ENCODE measurements around the gene APOH.

DNA sequence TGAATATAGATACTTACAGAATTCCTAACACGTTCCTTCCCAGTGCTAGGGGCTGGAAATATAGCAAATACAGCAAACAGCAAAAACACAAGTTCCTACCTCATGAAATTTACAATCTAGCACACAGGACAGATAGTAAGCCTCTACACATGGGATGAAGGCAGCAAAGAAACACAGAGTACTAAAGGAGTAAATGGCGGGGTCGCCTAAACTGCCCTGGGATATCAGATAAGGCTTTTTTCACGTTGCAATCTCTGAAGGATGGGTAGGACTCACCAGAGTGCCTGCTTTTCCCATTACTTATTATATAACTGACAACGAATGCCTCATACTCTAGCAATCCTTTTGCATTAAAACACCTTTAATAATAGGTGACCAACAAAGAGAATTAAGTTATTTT is 57.1 kb downstream of the APOH start:
- TF ChIP-seq, protein P1, sequence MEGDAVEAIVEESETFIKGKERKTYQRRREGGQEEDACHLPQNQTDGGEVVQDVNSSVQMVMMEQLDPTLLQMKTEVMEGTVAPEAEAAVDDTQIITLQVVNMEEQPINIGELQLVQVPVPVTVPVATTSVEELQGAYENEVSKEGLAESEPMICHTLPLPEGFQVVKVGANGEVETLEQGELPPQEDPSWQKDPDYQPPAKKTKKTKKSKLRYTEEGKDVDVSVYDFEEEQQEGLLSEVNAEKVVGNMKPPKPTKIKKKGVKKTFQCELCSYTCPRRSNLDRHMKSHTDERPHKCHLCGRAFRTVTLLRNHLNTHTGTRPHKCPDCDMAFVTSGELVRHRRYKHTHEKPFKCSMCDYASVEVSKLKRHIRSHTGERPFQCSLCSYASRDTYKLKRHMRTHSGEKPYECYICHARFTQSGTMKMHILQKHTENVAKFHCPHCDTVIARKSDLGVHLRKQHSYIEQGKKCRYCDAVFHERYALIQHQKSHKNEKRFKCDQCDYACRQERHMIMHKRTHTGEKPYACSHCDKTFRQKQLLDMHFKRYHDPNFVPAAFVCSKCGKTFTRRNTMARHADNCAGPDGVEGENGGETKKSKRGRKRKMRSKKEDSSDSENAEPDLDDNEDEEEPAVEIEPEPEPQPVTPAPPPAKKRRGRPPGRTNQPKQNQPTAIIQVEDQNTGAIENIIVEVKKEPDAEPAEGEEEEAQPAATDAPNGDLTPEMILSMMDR (IDR thresholded peaks at IDR 0.05 in 8 of 11, conservative IDR thresholded peaks at IDR 0.05 in 3 of 11) = no peak
- TF ChIP-seq POLR2A (IDR thresholded peaks at IDR 0.05) = no peak

Measured in spleen (tissue), 7 donors.